Immature natural killer cell (primary cell): ENCODE results near the gene MGA. TPM values are rescaled to one million over a fixed set of nuclear protein-coding genes. Genes with fewer than 3 reads are reported as not detected.

Source experiments
- DNase-seq, 3 donors: peaks; one replicate each; pipeline ENCODE4 v3.0.0; 2022; ENCODE audit warnings: mixed read lengths in 1 of 3
- H3K27ac Mint-ChIP-seq, 6 donors: one replicate each; pipeline ENCODE4 v1.8.0; 2020; ENCODE audit warnings: mixed read lengths in 6 of 6, mild to moderate bottlenecking in 5 of 6, inconsistent platforms in 4 of 6, moderate library complexity in 3 of 6
- H3K27me3 Mint-ChIP-seq, 3 donors: one replicate each; pipeline ENCODE4 v1.8.0; 2020 to 2021; ENCODE audit warnings: low read depth in 3 of 3, mild to moderate bottlenecking in 3 of 3, mixed read lengths in 3 of 3, moderate library complexity in 3 of 3, inconsistent platforms in 1 of 3
- H3K36me3 Mint-ChIP-seq, 3 donors: one replicate each; pipeline ENCODE4 v1.8.0; 2020; ENCODE audit warnings: mixed read lengths in 3 of 3, inconsistent platforms in 2 of 3, mild to moderate bottlenecking in 2 of 3
- H3K4me1 Mint-ChIP-seq, 2 donors: one replicate each; pipeline ENCODE4 v1.8.0; 2020; ENCODE audit warnings: inconsistent platforms in 2 of 2, mild to moderate bottlenecking in 2 of 2, mixed read lengths in 2 of 2, moderate library complexity in 1 of 2
- H3K4me3 Mint-ChIP-seq, 5 donors: one replicate each; pipeline ENCODE4 v1.8.0; 2020; ENCODE audit warnings: mild to moderate bottlenecking in 5 of 5, mixed read lengths in 5 of 5, inconsistent platforms in 3 of 5, moderate library complexity in 3 of 5
- H3K9me3 Mint-ChIP-seq, 6 donors: one replicate each; pipeline ENCODE4 v1.8.0; 2020; ENCODE audit warnings: mild to moderate bottlenecking in 6 of 6, mixed read lengths in 6 of 6, inconsistent platforms in 4 of 6, moderate library complexity in 3 of 6
- polyA plus RNA-seq, 3 donors: library from polyadenylated mRNA; unstranded; fragments of 300-500 nt; fragmentation: Illumina TruSeq; gene quantifications; one replicate each; pipeline ENCODE4 v1.2.3, GENCODE V29; 2021

Gene MGA
- polyA plus RNA-seq, result 10 to 100 TPM in 1 of 3 donors, 1 to 10 TPM in 2; 3.3 to 23.8 (median 5.9) TPM

DNA sequence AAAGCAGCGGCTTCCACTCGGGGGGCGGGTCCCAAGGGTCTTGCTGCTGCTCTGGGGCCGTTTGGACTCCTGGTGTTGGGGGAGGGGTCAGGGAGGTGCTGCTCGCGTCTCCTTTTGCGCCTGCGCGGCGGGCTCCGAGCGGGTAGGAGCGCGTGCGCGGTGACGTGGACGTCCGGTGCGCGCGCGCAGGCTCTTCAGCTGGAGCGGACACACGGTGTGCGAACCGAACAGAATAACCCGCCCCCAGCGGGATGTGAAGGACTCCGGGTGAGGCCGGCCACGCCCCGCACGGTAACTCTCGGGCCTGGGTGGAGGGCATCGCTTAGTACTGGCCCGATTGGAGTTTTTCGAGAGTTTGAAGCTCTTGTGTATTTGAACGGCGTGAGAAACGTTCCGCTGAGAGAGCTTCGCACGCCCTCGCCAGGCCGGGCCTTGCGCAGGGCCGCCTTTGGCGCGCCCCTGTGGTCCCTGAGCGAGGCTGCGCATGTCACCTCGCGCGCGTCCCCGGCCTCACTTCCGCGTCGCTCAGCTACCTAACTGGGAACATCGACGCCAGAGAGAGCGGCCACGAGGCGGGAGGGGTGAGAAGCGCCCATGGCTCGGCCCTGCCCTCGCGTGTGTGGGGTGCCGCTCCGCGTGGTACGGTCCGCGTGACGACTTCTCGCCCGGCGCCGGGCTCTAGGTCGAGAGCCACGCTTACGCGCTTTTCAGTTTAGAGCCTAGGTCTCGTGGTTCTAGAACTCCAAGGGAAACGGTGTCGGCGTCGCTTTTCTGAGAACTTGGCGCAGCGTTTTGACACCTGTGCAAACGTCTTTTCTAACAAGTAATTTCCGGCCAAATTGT, at the start of gene MGA:
Gene MGA, plus strand, starts transcription at position 171 of the 843 bp plus-strand sequence.
- Mint-ChIP-seq H3K4me3 (peak within 1 kb of the TSS; percentile 82 to 94 (median 92)), H3K27ac (peak within 1 kb of the TSS; percentile 94 to 98 (median 96)), H3K27me3 (peaks cover 23 to 28% (median 25%) of the 10 kb centered on the region in 3 donors), H3K4me1 (peaks cover 36 to 57% of the 10 kb centered on the region in 2 donors), H3K36me3 (no peaks in the 10 kb centered on the region), H3K9me3 (no peaks in the 10 kb centered on the region)
- peak; percentile 88 to 93 (median 92) for DNase-seq

DNA sequence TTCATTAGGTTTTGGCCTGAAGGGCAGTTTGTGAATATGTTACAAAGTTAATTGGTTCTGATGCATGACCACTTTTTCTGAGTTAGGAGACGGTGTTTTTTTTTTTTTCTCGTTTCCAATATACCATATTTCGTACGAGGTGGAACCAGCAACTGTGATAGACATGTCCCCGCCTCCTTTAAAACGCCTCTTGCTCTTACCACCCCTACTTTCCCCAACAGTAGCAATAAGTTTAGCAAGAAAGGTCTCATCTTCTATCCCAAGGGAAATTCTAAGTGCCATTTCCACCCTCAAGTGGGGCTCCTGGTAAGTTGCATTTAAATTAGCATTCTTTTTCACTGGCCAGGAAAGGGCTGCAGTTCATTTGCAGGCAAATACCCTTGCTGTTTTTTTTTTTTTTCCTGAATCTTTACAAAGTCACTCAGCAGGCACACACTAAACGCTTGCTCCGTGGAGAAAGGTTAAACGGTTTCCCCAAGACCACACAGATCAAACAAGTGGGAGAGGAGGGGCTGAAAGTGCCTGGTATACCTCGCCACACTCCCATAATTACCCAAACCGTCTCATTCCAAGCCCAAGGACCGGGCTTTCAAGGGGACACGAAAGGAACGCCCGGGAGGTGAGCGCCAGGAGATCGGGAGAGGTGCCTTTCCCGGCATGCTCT, 39.5 kb upstream of the MGA start:
- Mint-ChIP-seq H3K27ac (peak overlapping the region in 5 of 6 donors; percentile 45 to 65 (median 65)), H3K4me3 (peak overlapping the region; percentile 68 to 79 (median 76)), H3K4me1 (peaks cover 23 to 27% of the 10 kb centered on the region in 2 donors), H3K27me3 (peaks cover 5 to 18% (median 7%) of the 10 kb centered on the region in 3 donors), H3K36me3 (no peaks in the 10 kb centered on the region), H3K9me3 (no peaks in the 10 kb centered on the region)
- no peak for DNase-seq

GRCh38 chr15:41621200-41622193, 38.7 kb upstream of the MGA start:
- DNase-seq, result peak; percentile 79 to 80 (median 79)
- no peaks in the 10 kb centered on the region for H3K9me3 Mint-ChIP-seq
- H3K27me3 Mint-ChIP-seq, result peaks cover 5 to 18% (median 7%) of the 10 kb centered on the region in 3 donors
- peak overlapping the region in 5 of 6 donors; percentile 65 to 77 (median 75) for H3K27ac Mint-ChIP-seq
- H3K4me3 Mint-ChIP-seq, result peak overlapping the region; percentile 68 to 79 (median 76)
- peaks cover 23 to 27% of the 10 kb centered on the region in 2 donors for H3K4me1 Mint-ChIP-seq
- no peaks in the 10 kb centered on the region for H3K36me3 Mint-ChIP-seq

DNA sequence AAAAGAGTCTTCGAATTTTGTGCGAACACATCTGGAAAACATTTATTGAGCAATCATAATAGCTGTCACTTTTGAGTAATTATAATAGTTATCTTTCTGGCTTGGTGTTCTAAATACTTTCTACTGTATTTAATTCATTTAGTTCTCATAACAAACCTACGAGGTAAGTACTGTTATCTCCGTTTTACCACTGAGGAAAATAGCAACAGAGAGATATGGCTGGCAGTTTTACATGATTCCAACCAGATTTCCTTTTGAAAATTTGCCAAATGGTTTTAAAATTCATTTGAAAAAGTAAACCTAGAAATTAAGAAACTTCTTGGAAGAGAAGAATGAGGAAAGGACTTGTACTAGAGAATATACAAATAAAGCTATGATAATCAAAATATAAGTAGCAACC, 37.3 kb upstream of the MGA start:
- no peaks in the 10 kb centered on the region for H3K9me3 Mint-ChIP-seq
- no peak overlapping the region for H3K27ac Mint-ChIP-seq
- peaks cover 23 to 27% of the 10 kb centered on the region in 2 donors for H3K4me1 Mint-ChIP-seq
- no peaks in the 10 kb centered on the region for H3K36me3 Mint-ChIP-seq
- H3K27me3 Mint-ChIP-seq, result peaks cover 5 to 18% (median 7%) of the 10 kb centered on the region in 3 donors
- H3K4me3 Mint-ChIP-seq, result peak overlapping the region in 2 of 5 donors; percentile 73 to 76
- no peak for DNase-seq

DNA sequence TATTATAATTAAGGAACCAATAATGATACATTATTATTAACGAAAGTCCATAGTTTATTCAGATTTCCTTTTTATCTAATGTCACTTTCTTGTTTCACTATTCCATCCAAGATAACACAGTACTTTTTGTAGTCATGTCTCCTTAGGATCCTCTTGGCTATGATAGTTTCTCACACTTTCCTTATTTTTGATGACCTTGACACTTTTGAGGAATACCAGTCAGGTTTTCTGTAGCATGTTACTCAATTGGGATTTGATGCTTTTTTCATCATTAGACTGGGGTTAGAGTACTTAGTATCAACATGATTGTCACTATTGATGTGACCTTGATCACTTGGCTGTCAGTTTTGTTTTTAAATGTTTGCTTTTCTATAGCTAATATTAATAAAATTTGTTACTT, 33.0 kb upstream of the MGA start:
- Mint-ChIP-seq H3K27me3 (peaks cover 0 to 4% (median 0%) of the 10 kb centered on the region in 3 donors), H3K27ac (no peak overlapping the region), H3K4me1 (peaks cover 5 to 7% of the 10 kb centered on the region in 2 donors), H3K4me3 (no peak overlapping the region), H3K9me3 (no peaks in the 10 kb centered on the region), H3K36me3 (no peaks in the 10 kb centered on the region)
- no peak for DNase-seq

DNA sequence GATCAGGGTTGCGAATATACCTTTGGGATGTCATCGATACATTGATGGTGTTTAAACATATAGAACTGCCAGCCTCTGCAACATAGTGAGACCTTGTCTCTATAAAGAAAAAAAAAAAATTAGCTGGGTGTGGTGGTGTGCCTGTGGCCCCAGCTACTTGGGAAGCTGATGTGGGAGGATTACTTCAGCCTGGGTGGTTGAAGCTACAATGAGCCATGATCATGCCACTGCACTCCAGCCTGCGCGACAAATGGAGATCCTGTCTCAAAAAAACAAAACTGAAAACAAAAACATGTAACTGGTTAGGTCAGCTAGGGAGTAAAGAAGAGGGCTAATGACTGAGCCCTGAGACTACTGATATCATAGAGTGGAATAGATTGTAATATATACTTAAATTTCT, 30.7 kb upstream of the MGA start:
- DNase-seq, result no peak
- Mint-ChIP-seq H3K27ac (no peak overlapping the region), H3K4me1 (no peaks in the 10 kb centered on the region), H3K9me3 (no peaks in the 10 kb centered on the region), H3K27me3 (peaks cover 0 to 1% (median 0%) of the 10 kb centered on the region in 3 donors), H3K36me3 (no peaks in the 10 kb centered on the region), H3K4me3 (no peak overlapping the region)

DNA sequence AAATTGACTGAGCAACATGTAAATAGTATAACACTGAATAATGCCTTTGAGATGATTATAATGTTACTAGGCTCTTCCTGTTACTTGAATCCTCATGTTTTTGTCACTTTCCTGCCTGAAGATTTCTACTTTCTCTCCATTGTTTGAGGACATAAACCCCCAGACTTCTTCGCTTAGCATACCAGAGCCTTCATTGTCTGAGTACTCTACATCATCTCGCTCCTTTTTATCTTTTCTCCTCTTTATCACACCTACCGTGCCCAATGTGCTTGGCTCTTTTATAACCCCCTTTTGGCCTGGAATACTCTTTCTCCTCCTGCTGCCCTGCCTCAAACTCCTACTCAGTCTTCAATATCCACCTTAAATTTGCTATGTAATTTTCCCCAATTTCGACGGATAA, 30.3 kb upstream of the MGA start:
- Mint-ChIP-seq H3K36me3 (no peaks in the 10 kb centered on the region), H3K27me3 (peaks cover 0 to 5% (median 0%) of the 10 kb centered on the region in 3 donors), H3K27ac (no peak overlapping the region), H3K4me1 (no peaks in the 10 kb centered on the region), H3K4me3 (no peak overlapping the region), H3K9me3 (no peaks in the 10 kb centered on the region)
- no peak for DNase-seq

DNA sequence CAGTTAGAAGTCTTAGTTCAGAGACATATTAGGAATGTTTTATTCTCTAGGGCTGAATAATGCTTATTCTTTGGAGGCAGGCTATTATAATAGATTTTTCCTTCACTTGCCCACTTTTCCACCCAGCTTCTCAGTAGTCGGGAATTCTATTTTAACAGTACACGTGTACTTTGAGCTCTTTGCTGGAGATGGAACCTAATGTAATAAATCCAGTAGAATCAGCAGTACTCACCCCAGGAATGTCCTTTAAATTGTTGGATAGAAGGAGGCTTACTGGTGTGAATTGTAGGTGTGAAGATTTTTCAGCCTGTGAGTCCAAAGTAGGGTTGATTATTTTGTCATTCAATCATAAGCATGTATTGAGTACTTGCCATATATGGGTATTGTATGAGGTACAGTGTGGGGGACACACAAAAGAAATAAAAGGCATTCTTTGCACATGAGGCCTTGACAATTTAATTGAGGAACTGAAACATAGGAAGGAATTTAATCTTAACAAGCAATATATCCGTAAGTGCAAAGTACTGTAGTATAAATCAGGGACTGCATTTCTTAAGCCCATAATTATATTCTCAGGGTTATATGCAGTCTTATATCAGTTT, 29.5 kb upstream of the MGA start:
- no peaks in the 10 kb centered on the region for H3K4me1 Mint-ChIP-seq
- H3K4me3 Mint-ChIP-seq, result no peak overlapping the region
- H3K27me3 Mint-ChIP-seq, result peaks cover 0 to 5% (median 0%) of the 10 kb centered on the region in 3 donors
- H3K36me3 Mint-ChIP-seq, result no peaks in the 10 kb centered on the region
- no peak overlapping the region for H3K27ac Mint-ChIP-seq
- H3K9me3 Mint-ChIP-seq, result no peaks in the 10 kb centered on the region
- no peak for DNase-seq

- DNase-seq, result no peak
- H3K36me3 Mint-ChIP-seq, result no peaks in the 10 kb centered on the region
- no peaks in the 10 kb centered on the region for H3K9me3 Mint-ChIP-seq
- no peak overlapping the region for H3K27ac Mint-ChIP-seq
- no peaks in the 10 kb centered on the region for H3K4me1 Mint-ChIP-seq
- no peak overlapping the region for H3K4me3 Mint-ChIP-seq
- peaks cover 0 to 6% (median 0%) of the 10 kb centered on the region in 3 donors for H3K27me3 Mint-ChIP-seq
These were observed 28.2 kb upstream of the MGA start for GRCh38 chr15:41631880-41632470.

DNA sequence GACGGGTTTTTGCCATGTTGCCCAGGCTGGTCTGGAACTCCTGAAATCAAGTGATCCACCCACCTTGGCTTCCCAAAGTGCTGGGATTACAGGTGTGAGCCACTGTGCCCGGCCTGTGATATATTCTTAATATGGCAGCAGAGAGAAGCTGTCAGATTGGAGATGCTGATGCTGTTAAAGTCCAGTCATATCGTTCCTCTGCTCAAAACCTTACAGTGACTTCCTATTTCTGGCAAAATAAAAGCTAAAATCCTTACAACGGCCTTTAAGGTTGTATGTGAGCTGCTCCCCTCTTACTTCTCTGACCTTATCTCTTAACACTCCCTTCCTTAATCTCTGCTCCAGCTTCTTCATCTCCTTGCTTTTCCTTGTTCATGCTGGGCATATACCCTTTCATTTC, 26.6 kb upstream of the MGA start:
- no peak for DNase-seq
- no peaks in the 10 kb centered on the region for H3K4me1 Mint-ChIP-seq
- no peaks in the 10 kb centered on the region for H3K36me3 Mint-ChIP-seq
- no peak overlapping the region for H3K27ac Mint-ChIP-seq
- H3K9me3 Mint-ChIP-seq, result no peaks in the 10 kb centered on the region
- H3K4me3 Mint-ChIP-seq, result no peak overlapping the region
- peaks cover 0 to 6% (median 0%) of the 10 kb centered on the region in 3 donors for H3K27me3 Mint-ChIP-seq

DNA sequence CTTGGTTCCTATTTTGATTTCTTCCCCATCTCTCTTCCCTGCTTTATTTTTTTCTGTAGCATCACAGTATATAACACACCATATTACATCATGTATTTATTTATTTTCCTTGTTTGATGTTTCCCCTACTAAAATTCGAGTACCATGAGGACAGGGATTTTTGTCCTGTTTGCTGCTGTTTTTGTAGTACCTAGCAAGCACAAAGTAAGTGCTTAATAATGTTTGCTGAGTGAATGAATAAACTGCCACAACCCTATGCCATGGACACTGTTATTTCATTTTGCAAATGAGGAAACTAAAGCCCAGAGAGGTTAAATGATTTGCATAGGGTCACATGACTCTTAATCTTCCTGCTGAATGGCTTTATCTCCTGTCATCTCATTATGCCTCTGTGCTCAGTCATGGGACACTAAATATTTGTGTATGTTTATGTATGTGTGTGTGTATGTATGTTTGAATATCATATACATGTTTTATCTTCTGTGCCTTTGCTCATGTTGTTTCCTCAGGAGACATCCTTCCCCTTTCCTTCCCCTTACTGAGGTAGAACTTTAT, 26.1 kb upstream of the MGA start:
- H3K27me3 Mint-ChIP-seq, result peaks cover 0 to 6% (median 0%) of the 10 kb centered on the region in 3 donors
- no peaks in the 10 kb centered on the region for H3K36me3 Mint-ChIP-seq
- H3K4me3 Mint-ChIP-seq, result no peak overlapping the region
- H3K9me3 Mint-ChIP-seq, result no peaks in the 10 kb centered on the region
- no peak overlapping the region for H3K27ac Mint-ChIP-seq
- DNase-seq, result no peak
- H3K4me1 Mint-ChIP-seq, result no peaks in the 10 kb centered on the region

DNA sequence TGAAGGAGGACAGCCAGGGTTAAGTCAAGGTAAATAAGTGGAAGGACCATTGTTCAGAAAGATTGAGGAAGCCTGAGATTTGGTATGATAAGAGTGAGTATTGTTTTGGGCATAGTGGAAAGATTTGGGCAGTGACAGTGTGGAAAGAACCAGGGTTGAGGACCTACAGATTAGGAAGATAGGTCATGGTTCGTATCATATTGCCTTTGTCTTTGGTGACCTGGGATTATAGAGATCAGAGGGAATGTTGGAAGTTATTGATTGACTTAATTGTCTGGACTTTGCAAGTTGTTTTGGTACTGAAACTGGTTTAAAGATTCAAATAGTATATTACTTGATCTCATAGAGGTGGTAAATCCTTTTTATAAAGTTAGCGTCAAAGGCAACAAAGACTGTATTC, 23.1 kb upstream of the MGA start:
- no peaks in the 10 kb centered on the region for H3K4me1 Mint-ChIP-seq
- H3K27ac Mint-ChIP-seq, result no peak overlapping the region
- no peaks in the 10 kb centered on the region for H3K9me3 Mint-ChIP-seq
- H3K36me3 Mint-ChIP-seq, result no peaks in the 10 kb centered on the region
- H3K27me3 Mint-ChIP-seq, result peaks cover 0 to 6% (median 0%) of the 10 kb centered on the region in 3 donors
- H3K4me3 Mint-ChIP-seq, result no peak overlapping the region
- DNase-seq, result no peak
